Fibroblast of peridontal ligament (primary cell): ENCODE data around the gene TUBAL3.

Experiments
- DNase-seq: peaks from one replicate; pipeline ENCODE4 v3.0.0-alpha.2; 2010; ENCODE audit errors: extremely low read depth

Gene TUBAL3

DNA sequence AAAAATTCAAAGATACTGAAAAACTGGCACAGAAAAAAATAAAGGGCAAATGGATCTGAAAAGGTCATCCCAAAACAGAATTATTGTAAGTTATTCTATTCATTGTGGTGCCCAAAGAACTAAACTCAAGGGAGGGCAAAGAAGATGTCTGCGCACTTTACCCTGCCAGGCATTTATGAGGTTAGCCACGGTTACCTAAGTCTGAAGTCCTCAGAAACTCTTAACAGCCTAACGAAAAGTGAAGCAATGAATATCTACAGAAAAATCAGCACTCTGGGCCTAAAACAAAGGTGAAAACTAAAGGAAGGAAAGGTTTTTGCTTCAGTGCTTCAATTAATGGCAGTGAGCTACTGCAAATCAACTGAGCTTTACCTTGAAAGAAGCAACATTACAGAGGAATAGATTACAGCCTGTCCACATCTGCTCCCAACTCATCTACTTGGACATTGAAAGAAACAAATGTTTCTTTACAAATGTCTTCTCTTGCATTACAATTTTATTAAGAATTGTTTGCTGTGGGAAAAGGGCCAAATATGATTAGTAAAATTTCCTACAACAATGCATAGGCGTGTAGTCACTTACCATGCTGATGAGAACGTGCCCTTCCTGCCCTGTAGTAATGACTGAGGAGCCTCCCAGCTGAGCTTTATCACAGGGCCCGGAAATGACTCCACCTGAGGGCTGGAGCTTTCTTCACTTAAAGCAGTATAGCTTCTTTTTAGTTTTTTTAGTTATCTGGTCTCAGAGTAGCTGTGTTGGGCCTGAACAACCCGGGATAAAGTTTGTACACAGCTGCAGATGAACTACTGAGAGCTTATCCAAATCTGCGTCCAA, at the start of gene TUBAL3:
Gene TUBAL3, minus strand, starts transcription at position 621 of the 834 bp plus-strand sequence. Its CDS starts 36 bp downstream, at position 585.
- DNase-seq = no peak

- DNase-seq = no peak
These were observed 49.3 kb upstream of the TUBAL3 start for GRCh38 chr10:5453749-5454489.

GRCh38 chr10:5450605-5451384, 46.2 kb upstream of the TUBAL3 start:
- no peak for DNase-seq

DNA sequence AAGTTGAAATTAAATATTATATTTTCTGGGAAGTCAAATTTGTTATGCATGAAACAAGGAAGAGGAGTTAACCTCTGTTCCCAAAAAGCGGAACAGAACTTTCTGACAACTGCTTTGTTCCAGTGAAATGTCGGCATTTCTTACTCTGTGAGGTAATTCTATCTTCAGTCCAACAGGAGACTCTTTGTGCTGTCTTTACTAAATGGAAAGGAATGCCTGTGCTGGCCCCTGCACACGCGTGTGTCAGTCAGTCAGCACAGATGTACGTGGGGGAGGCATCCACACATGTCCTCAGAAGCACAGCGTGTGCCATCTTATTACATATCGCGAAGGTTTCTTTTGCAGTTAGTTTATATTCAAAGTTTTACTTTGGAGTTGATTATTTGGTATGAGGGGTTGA, 45.2 kb upstream of the TUBAL3 start:
- DNase-seq = peak; percentile 66

GRCh38 chr10:5449227-5449626, 44.6 kb upstream of the TUBAL3 start:
- no peak for DNase-seq

DNA sequence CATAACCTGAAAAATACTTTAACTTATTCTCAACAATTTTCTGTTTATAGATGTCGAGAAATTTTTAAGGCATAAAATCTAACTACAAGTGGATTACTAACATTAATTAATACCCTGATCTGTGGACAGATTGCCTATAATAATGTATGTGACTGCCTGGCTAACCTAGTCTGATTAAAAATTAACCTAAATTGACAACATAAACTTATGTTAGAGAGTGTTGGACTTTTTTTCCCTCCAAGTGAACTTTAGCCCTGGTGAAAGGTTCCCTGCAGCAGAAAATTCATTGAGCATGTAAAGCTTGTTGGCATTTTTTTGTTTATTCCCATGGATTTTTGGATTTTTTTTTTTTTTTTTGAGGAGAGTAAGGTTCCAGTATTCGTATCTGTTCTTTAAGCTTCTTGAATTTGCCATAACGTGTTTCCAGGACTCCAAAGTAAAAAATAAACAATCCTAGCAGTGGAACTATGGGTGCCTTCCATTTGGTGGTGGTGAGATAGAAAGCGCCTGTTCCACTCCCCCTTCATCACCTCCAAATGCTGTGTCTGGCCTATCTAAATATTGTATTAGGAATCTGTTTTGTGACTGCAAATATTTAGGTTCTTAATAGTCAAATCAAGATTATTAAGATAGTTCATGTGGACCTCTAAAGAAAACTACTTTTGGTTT, 43.8 kb upstream of the TUBAL3 start:
- peak; percentile 31 for DNase-seq

DNA sequence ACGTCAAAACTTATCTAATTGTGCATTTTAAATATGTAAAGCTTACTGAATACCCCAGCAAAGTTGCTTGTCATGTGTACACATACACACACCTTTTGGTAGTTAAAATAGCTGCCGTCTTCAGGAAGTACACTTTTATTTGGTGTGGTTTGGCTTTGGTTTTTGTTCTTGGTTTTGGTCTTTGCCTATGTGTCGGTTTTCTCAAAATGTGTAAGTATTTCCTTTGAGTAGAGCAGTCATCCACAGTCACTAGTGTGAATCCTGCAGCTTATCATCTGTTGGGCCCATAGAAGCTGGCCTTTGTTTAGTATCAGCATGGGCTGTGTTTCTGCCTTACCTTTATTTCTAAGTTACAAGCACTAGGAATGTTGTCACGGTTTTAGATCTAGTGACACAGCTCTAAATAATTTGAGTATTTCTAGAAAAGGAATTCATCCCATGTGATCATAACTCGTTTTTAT, 43.0 kb upstream of the TUBAL3 start:
- DNase-seq = peak; percentile 33

GRCh38 chr10:5447056-5447455, 42.4 kb upstream of the TUBAL3 start:
- peak; percentile 57 for DNase-seq

- DNase-seq = peak; percentile 84
These were observed 41.8 kb upstream of the TUBAL3 start for GRCh38 chr10:5446390-5446926.

- no peak for DNase-seq
These were observed 40.4 kb upstream of the TUBAL3 start for GRCh38 chr10:5445006-5445405.

DNA sequence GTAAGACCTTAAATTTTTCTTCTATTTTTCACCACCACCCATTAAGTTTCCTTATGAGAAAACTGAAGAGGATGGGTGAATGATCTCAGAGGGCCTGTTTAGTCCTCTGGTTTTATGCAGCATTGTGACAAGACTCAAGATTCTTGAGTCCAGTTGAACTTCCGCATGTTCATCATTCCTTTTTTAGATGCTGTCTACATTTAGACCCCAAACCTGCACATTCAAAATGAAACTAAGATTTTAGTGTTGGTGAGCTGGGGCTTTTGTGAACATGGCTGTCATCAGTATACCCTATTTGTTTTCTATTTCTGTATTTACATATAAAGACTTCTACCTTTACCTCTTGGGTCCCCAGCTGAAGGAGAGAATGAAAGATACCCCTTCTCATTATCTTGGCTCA, 38.8 kb upstream of the TUBAL3 start:
- no peak for DNase-seq

GRCh38 chr10:5442990-5443370, 38.4 kb upstream of the TUBAL3 start:
- no peak for DNase-seq

DNA sequence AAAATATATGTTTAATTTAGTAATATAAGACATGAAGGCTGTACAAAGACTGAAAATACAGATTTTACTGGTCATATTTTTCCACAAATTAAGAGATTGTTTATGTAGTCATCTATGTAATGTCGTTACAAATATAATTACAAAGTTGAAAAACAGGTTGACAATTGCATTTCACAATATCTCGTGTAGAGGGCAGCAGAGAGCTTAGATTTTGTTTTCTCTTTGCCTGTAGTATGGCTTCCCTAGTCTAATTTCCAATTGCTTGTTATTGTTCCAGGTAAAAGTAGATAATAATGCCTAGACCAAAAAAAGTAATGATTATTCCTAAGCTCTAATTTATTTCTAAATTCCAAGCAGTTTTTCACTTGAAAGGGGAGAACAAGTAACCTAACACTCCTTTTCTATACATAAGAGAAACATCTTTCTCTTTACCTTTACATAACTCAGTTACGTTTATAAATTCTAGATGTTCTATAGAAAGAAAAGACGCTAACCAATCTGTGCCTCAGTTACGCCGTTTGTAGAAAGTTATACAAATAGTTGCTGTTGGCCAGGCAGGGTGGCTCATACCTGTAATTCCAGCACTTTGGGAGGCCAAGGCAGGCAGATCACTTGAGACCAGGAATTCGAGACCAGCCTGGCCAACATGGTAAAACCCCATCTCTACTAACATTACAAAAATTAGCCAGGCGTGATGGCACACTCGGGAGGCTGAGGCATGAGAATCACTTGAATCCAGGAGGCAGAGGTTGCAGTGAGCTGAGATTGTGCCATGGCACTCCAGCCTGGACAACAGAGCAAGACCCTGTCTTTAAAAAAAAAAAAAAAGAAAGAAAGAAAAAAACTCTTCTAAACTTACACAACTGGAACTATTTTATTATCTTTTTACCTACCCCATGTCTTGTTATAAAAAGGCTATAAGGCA, 37.7 kb upstream of the TUBAL3 start:
- peak; percentile 78 for DNase-seq

- no peak for DNase-seq
These were observed 36.5 kb upstream of the TUBAL3 start for GRCh38 chr10:5441106-5441505.

DNA sequence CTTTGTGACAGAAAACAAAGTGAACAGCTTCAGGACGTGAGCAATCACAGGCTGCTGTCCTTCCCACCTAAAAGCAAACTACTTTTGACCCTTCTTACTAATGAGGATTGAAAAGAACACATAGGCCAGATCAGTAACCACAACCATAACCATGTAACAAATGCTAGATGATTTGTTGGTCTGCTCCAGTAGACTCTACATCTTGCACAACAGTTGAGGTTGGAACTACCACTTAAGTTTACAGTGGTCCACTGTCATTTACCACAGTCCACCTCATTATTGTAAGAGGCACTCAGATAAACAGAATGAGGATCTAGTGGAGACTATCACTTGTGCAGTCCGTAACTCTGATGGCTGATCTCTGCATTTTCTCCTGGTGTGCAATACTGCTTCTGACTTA, 35.6 kb upstream of the TUBAL3 start:
- no peak for DNase-seq

- no peak for DNase-seq
These were observed 30.7 kb upstream of the TUBAL3 start for GRCh38 chr10:5435328-5435727.

DNA sequence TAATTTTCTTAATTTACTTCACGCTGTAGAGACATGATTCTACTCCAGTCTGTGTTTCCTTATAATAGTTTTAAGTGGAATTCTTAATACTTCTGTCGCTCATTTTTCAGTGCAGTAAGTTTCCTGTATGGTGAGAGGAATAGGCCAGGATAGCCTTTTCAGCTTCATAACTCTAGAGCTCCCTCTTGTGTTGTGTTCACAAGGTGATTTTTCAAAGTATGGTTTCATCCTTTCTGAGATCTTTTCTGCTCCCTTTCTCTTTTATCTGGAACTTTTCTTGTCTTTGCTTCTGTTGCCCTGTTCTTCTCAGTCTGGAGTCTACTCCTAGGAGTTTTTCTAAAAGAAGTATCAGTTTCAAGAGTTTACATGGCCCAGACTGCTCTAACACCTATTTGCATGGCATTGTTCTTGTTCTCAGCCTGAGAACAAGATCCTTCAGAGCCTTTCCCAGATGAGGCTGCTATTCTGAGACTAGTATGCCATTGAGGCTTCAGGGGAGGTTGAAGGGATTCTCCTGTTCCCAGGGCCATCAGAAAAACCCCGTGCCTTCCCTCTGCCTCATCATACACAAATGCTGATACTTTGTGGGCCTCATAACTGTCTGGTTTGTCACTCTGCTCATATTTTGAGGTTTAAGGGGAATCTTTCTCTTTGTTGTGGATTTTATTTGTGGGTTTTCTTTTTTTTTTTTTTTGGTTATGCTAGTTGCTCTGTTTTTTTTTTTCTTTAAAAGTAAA, 29.6 kb upstream of the TUBAL3 start:
- peak; percentile 82 for DNase-seq

DNA sequence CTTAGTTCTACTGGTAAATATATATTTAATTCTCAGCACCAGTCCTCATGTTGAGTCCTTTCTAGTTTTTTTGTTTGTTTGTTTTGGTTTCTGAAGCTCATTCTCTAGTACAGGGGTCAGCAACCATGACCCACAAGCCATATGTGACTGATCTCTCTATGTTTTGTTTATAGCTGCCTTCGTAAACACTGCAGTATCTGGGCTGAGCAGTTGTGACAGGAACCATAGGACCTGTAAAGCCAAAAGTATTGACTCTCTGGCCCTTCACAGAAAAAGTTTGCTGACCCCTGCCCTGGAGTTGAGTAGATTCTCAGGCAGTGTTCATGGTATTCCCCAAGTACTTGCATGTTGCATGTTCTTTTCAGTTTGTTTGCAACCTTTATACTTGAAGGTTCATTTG, 28.6 kb upstream of the TUBAL3 start:
- no peak for DNase-seq

DNA sequence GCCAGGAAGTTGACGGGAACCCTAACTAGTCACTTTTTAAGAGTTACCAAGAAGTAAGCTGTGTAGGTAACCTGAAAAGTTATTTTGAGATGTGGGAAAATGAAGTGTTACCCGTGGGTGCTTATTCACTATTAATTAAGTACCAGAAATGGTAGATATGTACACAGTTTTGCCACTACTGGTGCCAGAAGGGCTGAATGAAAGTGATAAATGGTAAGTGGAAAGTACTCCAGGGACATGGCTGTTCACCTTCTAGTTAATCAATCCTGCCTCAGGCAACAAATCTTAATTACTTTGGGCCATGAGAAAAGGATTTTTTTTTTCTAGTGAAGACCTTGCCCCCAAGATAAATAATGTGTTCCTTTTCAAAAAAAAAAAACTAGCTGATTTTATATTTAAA, 23.5 kb upstream of the TUBAL3 start:
- no peak for DNase-seq

- no peak for DNase-seq
These were observed 20.1 kb upstream of the TUBAL3 start for GRCh38 chr10:5424751-5425150.
